ENCODE results near the gene EXOC4.

Gene EXOC4

DNA sequence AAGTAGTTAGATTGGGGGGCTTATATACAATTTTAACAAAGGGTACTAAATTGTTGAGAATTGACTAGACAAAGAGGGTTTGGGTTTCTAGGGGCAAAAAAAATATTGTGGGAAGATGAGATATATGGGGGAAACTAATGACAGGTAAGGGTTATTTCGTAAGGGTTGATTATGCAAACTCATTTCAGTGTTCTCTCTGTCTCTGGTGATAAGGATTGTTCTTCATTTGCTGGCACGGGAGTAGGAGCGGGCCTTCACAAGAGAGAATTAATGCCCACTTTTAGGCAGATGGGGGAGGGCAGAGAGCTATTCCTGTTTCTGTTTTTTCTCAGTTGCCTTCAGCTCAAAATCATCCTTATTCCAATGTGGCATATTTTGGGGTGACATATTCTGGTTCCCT is 258.4 kb downstream of the EXOC4 start:
- TF ChIP-seq CTCF (IDR thresholded peaks at IDR 0.05; ENCODE audit: low read depth, low read length, missing control alignments), result no peak
- no peak overlapping the region for H3K4me3 ChIP-seq (ENCODE audit: low read depth, low read length)
- no peak for DNase-seq (ENCODE audit: low read depth)
- in situ Hi-C loops (cut with HindIII; ENCODE audit: low sequenced_read_pairs), result no loop called here

GRCh38 chr7:133511708-133512107 is 258.8 kb downstream of the EXOC4 start:
- in situ Hi-C loops (cut with HindIII; ENCODE audit: low sequenced_read_pairs), result no loop called here
- no peak for DNase-seq (ENCODE audit: low read depth)
- no peak overlapping the region for H3K4me3 ChIP-seq (ENCODE audit: low read depth, low read length)
- no peak for TF ChIP-seq CTCF (IDR thresholded peaks at IDR 0.05; ENCODE audit: low read depth, low read length, missing control alignments)

- H3K4me3 ChIP-seq (ENCODE audit: low read depth, low read length), result no peak overlapping the region
- DNase-seq (ENCODE audit: low read depth), result peak; percentile 94
- in situ Hi-C loops (cut with HindIII; ENCODE audit: low sequenced_read_pairs), result no loop called here
- TF ChIP-seq CTCF (IDR thresholded peaks at IDR 0.05; ENCODE audit: low read depth, low read length, missing control alignments), result no peak
Observed at GRCh38 chr7:133512560-133512959, 259.7 kb downstream of the EXOC4 start.

DNA sequence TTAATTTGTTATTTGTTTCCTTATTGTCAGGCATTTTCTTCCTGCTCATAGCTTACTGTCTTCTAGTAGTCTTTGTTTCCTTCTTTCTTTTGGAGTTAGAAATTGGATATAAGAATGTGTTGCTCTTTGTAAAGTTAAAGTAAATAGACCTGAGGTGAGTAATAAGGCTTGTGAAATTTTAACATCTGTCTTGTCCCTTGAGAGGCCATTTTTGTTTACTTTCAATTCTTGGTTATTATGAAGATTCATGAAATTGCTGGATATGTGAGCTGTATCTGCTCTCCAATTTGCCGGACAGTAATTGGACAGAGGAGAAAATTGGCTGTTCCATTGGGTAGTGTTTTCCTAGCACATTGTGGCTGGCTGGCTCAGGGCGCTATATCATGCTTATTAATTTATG is 260.7 kb downstream of the EXOC4 start:
- TF ChIP-seq CTCF (IDR thresholded peaks at IDR 0.05; ENCODE audit: low read depth, low read length, missing control alignments), result no peak
- no peak for DNase-seq (ENCODE audit: low read depth)
- no peak overlapping the region for H3K4me3 ChIP-seq (ENCODE audit: low read depth, low read length)
- in situ Hi-C loops (cut with HindIII; ENCODE audit: low sequenced_read_pairs), result no loop called here

DNA sequence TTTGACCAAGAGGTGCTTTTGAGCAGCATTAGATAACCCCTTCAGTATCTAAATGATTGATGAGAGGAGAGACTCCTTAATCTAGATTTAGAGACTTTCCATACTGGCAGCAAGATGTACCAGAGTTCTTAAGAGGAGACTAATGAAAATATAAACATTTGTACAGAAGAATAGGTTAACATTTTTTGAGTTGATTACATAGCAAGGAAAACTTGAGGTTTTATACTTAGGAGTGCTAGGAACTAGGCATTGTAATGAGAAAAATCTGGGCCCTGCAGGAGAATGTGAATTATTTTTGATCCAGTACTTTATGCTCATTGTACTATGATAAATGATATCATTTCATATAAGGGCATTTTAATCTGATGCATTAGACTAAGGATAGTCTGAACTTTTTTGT is 261.7 kb downstream of the EXOC4 start:
- in situ Hi-C loops (cut with HindIII; ENCODE audit: low sequenced_read_pairs), result no loop called here
- no peak for TF ChIP-seq CTCF (IDR thresholded peaks at IDR 0.05; ENCODE audit: low read depth, low read length, missing control alignments)
- no peak overlapping the region for H3K4me3 ChIP-seq (ENCODE audit: low read depth, low read length)
- DNase-seq (ENCODE audit: low read depth), result no peak

DNA sequence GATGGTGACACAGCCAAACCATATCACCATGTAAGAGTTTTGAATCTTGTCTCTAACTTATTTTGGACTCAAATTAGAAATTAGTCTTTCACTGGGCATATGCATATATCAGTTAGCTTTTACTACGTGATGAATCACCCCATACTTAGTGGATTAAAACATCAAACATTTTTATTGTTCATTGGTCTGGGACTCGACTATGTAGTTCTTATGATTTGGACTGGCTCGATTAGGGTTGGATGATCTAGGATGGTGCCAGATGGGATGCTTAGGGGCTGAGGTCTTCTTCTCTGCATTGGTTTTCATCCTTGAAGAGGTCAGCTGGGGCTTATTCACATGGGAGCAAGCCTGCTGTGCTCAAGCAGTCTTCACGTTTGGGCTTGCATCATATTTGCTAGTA is 264.9 kb downstream of the EXOC4 start:
- in situ Hi-C loops (cut with HindIII; ENCODE audit: low sequenced_read_pairs), result no loop called here
- no peak overlapping the region for H3K4me3 ChIP-seq (ENCODE audit: low read depth, low read length)
- DNase-seq (ENCODE audit: low read depth), result no peak
- no peak for TF ChIP-seq CTCF (IDR thresholded peaks at IDR 0.05; ENCODE audit: low read depth, low read length, missing control alignments)

DNA sequence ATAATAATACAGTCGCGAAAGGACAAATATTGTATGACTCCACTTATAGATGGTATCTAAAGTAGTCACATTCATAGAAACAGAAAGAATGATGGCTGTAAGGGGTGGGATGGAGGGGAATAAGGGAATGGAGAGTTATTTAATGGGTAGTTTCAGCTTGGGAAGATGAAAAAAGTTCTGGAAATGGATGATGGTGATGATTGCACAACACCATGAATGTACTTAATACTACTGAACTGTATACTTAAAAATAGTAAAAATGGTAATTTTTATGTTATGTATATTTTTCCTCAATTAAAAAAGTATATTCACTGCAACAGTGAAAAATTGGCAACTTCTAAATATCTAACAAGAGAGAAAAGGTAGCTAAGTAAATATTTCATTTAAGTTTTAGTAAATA is 265.8 kb downstream of the EXOC4 start:
- TF ChIP-seq CTCF (IDR thresholded peaks at IDR 0.05; ENCODE audit: low read depth, low read length, missing control alignments), result no peak
- DNase-seq (ENCODE audit: low read depth), result no peak
- no peak overlapping the region for H3K4me3 ChIP-seq (ENCODE audit: low read depth, low read length)
- in situ Hi-C loops (cut with HindIII; ENCODE audit: low sequenced_read_pairs), result no loop called here

Data from astrocyte of the cerebellum (primary cell).